GM18870 (cell line): Measurements from ENCODE around the gene EYA2.
"Not testable (repeated sequence)": the region's sequence is repeated elsewhere in the genome, so short reads cannot be mapped to it uniquely, and the experiment has no call there.

Experiments used
- ATAC-seq: cut with Tn5 transposase; IDR thresholded peaks from one replicate; pipeline ENCODE4 v1.9.1; 2021; ENCODE audit warnings: moderate library complexity; ENCODE audit not compliant: unreplicated experiment

The EYA2 gene

GRCh38 chr20:46894971-46895905 is 595 bp downstream of the EYA2 start:
- ATAC-seq: no peak

- no peak for ATAC-seq
These were observed 1.2 kb downstream of the EYA2 start for GRCh38 chr20:46895906-46896242.

GRCh38 chr20:46897328-46897880 is 2.8 kb downstream of the EYA2 start:
- ATAC-seq: no peak

- ATAC-seq: no peak
These were observed 3.8 kb downstream of the EYA2 start for GRCh38 chr20:46898423-46898822.

GRCh38 chr20:46899621-46900020 is 5.0 kb downstream of the EYA2 start:
- no peak for ATAC-seq

DNA sequence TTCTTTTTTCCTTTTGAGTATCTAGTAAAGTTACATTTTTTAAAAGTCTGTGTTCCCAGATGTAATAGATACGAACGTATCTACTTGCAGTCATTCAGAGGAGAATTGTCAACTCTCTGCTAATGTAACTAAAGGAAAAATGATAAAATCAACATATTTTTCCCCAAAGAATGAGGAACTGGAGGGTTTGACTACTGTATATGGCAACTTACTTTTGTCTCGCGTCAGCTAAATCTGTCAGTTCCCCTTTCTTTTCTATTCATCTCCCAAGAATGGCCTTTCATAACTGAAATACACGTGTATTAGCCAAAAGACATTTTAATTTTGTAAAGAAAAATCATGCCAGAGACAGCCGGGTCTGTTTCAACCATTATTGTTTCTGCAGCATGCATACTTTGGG is 5.4 kb downstream of the EYA2 start:
- no peak for ATAC-seq

DNA sequence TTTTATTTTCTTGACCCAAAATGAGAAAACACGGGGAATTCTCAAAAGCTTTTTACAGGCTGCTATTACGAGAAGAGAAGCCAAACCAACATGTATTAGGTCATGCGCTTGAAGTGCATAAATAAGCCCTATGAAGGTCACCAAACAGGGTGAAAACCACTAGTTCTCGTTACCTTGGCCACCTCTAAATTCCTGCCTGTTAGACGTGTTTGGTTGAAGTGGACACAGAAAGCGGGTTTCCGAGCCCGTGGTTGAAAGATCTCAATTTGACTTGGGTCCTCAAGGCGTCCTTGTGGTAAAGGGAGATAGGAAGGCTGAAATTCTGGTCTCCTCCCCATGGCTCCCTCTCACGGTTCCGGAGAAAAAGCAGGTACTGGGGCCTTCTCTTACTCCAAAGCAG is 6.2 kb downstream of the EYA2 start:
- ATAC-seq: no peak

GRCh38 chr20:46901638-46902037 is 7.0 kb downstream of the EYA2 start:
- ATAC-seq: no peak

DNA sequence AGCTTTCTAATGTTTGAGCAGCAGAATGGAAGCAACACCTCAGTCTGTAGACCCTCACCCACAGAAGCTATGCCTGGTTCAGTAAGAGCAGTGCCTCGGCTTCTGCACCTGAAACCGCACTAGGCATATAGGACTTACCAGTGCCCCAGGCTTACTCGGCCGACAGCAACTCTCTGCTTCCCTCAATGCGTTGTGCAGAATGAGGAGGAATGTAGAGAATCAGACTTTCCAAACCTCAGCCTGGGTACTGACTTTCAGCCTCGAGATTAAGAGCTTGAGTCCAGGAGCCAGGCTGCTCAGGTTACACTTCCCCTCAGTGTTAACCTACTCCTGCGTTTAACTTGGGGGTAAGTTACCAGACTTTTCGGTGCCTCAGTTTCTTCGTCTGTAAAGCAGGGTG is 8.6 kb downstream of the EYA2 start:
- ATAC-seq: no peak

DNA sequence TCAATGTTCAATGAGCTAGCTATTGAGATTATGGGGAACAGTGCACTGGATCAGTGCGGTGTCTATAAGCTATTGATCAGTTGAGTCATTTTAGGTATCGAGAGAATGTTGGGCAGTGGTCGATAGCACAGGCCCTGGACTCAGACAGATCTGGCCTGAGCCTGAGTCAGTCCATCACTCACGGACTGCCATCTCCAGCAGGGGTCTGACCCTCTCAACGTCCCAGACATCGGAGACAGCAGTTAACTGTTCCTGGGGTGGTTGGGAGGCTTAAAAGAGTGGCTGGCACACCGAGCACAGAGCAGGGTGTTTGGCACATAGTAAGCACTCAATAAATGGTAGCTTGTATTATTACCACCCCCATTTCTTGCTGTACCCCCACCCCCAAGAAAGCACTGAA is 9.3 kb downstream of the EYA2 start:
- no peak for ATAC-seq

DNA sequence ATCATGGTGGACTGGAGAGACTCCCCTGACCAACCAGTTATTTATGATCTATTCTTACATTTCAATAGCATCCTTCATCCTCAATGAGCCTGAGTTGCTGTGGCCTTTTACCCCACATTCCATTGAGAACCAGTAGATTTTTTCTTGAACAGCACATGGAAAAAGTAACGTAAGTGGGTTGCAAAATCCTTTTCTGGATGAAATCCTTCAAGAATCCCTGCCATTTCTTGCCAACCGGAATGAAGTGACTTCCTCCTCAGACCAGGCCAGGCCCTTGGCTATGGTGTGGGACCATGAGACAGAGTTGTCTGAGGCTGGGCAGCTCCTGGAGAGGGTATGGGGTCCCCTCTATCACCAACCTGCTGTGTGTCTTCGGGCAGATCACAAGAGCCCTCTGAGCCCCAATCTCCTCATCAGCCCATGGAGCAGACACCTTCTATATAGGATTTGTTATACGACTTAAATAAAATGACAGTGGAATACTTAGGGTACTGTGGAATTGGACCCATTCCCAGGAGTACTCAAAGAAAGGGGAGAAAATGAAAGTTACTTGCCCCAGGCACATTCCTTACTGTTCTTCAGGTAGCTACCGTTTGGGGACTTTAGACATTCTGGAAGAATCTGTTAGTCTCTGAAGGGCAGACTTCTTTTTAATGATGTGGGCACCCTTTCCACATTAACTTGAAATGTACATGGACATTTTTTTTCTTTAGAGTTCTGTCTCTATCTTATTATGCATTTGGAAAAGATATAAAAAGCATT is 10.9 kb downstream of the EYA2 start:
- ATAC-seq: no peak

DNA sequence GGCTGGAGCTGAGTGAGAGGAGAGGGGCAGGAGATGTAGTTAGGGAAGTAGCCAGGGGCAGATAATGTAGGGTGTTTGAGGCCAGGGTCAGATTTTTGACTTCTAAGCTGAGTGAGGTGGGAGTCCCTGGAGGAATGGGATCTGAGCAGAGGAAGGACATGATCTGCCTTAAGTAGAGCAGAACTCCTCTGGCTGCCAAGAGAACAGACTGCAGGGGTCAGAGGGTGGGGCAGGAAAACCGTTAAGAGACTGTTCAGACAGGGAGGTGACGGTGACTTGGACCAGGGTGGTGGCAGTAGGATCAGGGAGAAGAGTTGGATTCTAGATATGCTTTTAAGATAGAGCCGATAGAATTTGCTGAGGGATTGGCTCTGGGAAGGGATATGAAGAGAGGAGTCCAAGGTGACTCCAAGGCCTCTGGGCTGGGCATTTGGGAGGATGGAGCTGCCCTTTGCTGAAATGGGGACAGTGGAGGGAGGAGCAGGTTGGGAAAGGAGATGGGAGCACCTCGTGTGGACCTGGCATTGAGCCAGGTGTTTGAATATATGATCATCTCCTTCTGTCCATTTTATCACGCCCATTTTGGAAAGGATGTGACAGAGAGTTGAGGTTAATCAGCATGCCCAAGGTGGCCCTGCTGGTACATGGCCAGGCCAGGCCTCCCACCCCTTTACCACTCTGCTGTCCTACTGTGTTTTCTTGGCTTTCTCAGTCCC is 18.8 kb downstream of the EYA2 start:
- ATAC-seq: no peak

DNA sequence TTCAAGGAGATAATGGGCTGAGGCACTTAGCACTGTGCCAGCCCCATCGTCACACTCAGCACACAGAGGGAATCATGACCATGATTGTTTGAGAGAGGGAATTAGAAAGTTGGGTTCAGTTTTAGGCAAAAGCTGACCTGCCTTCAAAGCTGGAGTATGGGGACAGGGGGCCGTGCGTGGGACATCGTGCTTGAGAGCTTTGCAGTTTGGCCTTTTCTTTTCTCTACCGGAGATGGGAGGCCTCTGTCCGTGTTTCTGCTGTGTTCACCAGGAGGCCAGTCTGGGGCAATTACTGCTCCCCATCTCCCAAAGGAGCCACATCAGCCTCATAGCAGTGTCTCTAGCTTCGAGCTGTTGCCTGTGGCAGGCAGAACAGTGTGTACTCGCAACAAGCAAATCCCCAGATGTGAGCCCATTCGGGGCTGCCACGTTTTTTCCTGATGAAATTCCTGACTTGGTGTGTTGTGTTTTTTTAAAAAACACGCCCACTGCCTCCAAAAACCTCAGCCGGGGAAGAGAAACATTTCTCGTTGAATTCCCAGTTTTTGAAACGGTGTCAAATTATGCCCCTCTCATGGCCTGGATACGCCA is 20.2 kb downstream of the EYA2 start:
- ATAC-seq: no peak

GRCh38 chr20:46915575-46916257 is 21.1 kb downstream of the EYA2 start:
- no peak for ATAC-seq

DNA sequence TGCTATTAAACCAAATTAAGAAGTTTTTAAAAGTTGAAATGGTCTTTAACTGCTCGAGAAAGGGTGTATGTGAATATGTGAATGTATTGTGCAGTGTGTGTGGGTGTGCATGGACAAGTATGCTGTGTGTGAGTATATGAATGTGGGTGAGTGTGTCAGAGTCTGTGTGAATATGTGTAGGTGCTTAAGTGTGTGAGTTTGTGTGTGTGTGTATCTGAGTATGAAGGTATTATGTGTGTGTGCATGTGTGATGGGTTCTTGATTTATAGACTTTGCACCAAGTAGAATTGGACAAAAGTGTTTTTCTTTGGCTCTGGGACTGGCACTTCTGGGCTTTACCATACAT is 21.6 kb downstream of the EYA2 start:
- no peak for ATAC-seq

DNA sequence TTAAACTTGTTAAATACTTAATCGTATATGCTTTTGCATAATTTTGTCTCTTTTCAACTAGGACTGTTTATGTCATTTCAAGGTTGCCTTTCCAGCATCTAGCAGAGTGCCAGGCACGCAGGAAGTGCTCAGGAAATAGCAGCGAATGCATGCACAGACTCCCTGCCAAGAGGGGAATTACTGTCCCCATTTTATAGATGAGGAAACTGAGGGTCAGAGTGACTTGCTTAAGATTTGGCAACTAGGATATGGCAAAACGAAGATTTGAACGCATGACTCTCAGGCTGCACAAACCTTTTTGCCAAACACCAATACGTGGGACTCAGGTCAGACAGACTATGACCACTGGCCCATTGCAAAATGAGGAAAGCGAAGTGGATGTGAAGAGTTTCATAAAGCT is 22.5 kb downstream of the EYA2 start:
- ATAC-seq: no peak

DNA sequence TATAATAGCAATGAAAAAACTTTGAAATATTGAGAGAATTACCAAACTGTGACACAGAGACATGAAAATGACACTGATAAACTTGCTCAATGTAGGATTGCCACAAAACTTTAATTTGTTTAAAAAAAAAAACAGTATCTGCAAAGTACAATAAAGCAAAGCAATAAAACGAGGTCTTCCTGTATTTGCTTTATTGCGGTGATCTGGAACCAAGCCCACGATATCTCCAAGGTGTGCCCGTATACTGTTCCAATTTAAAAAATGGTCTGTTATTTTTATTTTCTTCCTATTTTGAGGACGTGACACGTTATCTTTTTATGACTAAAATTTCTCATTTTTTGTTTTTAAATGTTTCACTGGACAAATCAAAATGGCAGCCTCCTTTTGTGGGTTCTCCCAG is 25.5 kb downstream of the EYA2 start:
- ATAC-seq: no peak

- not testable (repeated sequence) for ATAC-seq
These were observed 28.2 kb downstream of the EYA2 start for GRCh38 chr20:46922841-46923240.

DNA sequence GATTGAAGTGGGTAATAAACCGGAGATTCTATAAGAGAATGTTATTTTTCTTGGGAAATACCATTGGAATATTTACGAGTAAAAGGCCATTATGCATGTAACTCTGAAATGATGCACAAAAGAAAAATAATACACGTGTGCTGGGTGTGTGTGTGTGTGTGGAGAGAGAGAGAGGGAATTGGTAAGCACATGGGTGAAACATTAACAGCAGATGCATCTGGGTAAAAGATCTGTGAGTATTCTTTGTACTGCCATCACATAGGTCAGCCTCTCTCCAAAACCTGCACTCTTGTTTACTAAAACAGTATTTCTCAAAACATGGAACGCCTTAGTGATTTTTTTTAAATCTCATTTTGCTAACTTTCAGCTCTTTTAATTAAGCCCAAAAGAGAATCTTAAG is 28.9 kb downstream of the EYA2 start:
- no peak for ATAC-seq

GRCh38 chr20:46928580-46929132 is 34.0 kb downstream of the EYA2 start:
- no peak for ATAC-seq
